Retinal pigment epithelial cell (primary cell): ENCODE measurements around the gene UNC119.
A peak's percentile ranks its signal among the peaks of the same experiment; 100 is the strongest.

Source experiments
- DNase-seq: peaks from one replicate; pipeline ENCODE4 v3.0.0-alpha.2; 2010; ENCODE audit warnings: low read depth
- H3K4me3 ChIP-seq: 2 replicates; pipeline ENCODE4 v1.5.1; 2011; ENCODE audit warnings: mild to moderate bottlenecking, low read length, control low read depth, moderate library complexity
- TF ChIP-seq, protein P1 (sequence below): conservative IDR thresholded peaks from 2 replicates; pipeline ENCODE4 v1.5.1; 2011; ENCODE audit warnings: low read depth, low read length, control low read depth, inconsistent platforms

UNC119 gene

DNA sequence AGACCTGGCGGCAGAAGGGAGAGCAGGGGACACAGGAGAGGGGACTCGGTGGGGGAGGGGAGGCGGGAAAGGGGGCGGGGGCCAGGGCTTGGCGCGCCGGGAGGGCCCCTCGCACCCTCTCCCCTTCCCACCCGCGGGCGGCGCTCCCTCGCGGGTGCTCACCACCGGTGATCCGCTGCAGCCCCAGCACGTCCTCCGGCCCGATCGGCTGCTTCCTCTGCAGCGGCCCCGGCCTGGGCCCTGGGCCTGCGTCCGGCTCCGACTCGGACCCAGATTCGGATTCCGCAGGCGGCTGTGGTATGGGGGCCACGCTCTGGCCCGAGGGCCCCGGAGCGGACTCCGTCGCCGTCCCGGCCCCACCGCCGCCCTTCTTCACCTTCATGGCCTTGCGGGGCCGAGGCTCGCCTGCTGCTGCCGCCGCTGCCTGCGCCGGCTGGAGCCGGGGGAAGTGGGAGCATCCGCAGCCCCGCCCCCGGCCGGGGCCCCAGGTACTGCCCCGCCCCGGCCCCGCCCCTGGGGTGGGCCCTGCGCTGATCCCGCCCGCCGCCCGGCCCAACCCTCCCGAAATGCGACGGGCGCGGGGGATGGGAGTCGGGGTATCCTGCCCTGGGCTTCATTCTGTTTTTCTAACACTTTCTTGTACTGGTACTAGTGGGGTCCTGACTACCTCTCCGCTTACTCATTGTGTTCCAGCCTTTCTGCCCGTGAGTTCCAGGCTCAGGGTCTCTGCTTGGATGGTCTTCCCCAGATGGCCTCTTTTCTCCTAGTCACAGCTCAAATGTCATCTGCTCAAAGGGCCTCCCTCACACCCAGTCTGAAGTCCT lies at the start of gene UNC119:
Gene UNC119, minus strand, starts transcription at position 449 of the 824 bp plus-strand sequence. Its CDS starts 67 bp downstream, at position 382.
- H3K4me3 ChIP-seq, result peak within 1 kb of the TSS; percentile 68
- no peak for DNase-seq
- TF ChIP-seq, protein P1, sequence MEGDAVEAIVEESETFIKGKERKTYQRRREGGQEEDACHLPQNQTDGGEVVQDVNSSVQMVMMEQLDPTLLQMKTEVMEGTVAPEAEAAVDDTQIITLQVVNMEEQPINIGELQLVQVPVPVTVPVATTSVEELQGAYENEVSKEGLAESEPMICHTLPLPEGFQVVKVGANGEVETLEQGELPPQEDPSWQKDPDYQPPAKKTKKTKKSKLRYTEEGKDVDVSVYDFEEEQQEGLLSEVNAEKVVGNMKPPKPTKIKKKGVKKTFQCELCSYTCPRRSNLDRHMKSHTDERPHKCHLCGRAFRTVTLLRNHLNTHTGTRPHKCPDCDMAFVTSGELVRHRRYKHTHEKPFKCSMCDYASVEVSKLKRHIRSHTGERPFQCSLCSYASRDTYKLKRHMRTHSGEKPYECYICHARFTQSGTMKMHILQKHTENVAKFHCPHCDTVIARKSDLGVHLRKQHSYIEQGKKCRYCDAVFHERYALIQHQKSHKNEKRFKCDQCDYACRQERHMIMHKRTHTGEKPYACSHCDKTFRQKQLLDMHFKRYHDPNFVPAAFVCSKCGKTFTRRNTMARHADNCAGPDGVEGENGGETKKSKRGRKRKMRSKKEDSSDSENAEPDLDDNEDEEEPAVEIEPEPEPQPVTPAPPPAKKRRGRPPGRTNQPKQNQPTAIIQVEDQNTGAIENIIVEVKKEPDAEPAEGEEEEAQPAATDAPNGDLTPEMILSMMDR, result no peak

- TF ChIP-seq, protein P1, result no peak
- peak; percentile 33 for DNase-seq
- H3K4me3 ChIP-seq, result peak overlapping the region; percentile 89
These were observed 47.1 kb upstream of the UNC119 start for GRCh38 chr17:28599311-28600184.

GRCh38 chr17:28598799-28599310 lies 46.4 kb upstream of the UNC119 start, which contains the start of gene SPAG5:
TSS of gene SPAG5 (minus strand) at chr17:28599025. CDS start at chr17:28598946, 79 bp downstream.
- peak within 1 kb of the TSS; percentile 89 for H3K4me3 ChIP-seq
- TF ChIP-seq, protein P1, result no peak

GRCh38 chr17:28598389-28598788 lies 46.0 kb upstream of the UNC119 start:
- DNase-seq, result no peak
- TF ChIP-seq, protein P1, result no peak
- peak overlapping the region; percentile 89 for H3K4me3 ChIP-seq

More at GRCh38 chr17:28598799-28599310, 46.4 kb upstream of the UNC119 start, which contains the start of gene SPAG5:
- peak; percentile 69 for DNase-seq

DNA sequence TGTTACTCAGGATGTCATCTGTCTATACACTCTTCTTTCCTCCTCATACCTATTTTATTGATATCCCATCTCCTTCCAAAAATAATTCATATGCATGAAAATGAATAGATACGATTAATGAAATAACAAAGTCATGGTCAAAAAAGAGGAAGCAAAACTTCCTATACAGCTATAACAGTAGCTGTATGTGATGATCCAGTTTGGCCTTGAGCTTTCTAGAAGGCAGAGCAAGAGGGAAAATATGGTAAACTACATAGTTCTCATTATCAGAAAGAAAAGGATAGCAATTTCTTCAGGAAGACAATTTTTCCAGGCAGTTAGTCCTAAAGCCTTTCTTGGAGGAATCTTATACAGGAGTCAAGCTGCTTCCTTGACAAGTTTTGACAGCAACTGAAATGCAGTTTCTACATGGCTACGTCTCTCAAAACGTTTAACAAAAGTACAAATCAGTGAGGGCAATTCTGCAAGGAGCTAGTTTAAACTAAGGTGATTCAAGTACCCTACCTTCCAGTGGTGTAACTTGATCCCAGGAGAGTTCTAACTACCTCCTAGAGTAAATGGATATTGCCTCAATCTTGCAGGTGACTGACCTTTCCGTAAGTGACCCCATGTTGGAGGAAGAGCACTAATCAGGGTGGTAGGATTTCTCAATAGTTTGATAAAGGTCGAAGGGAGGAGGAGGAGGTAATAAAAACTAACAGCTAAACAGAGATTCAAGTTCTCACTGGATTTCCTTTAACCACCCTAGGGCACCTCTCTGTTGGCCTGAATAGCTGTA lies 45.4 kb upstream of the UNC119 start:
- TF ChIP-seq, protein P1, result no peak
- peak overlapping the region; percentile 89 for H3K4me3 ChIP-seq
- no peak for DNase-seq

GRCh38 chr17:28592260-28592659 lies 39.8 kb upstream of the UNC119 start:
- no peak for DNase-seq
- H3K4me3 ChIP-seq, result no peak overlapping the region
- TF ChIP-seq, protein P1, result no peak
